Trophoblast cell (in vitro differentiated cells and primary cell): ENCODE data around the gene PARVB.

Source experiments
- DNase-seq, 2 donors: peaks; one replicate each; pipeline ENCODE4 v3.0.0-alpha.2; 2016
- H2AFZ ChIP-seq: 2 replicates; pipeline ENCODE4 v1.6.1; 2013; ENCODE audit warnings: low read length, moderate library complexity, mild to moderate bottlenecking; ENCODE audit not compliant: insufficient read depth, poor library complexity
- H2AK5ac ChIP-seq: 2 replicates; pipeline ENCODE4 v1.6.1; 2013; ENCODE audit warnings: mild to moderate bottlenecking, low read length
- H2BK120ac ChIP-seq: 2 replicates; pipeline ENCODE4 v1.6.1; 2013; ENCODE audit warnings: low read length, mild to moderate bottlenecking, moderate library complexity; ENCODE audit not compliant: insufficient read depth, poor library complexity
- H2BK12ac ChIP-seq: 2 replicates; pipeline ENCODE4 v1.6.1; 2013; ENCODE audit warnings: mild to moderate bottlenecking, low read length, moderate library complexity
- H2BK5ac ChIP-seq: 2 replicates; pipeline ENCODE4 v1.6.1; 2013; ENCODE audit warnings: low read length, low read depth, moderate library complexity, mild to moderate bottlenecking; ENCODE audit not compliant: poor library complexity
- H3K14ac ChIP-seq: 2 replicates; pipeline ENCODE4 v1.6.1; 2013; ENCODE audit warnings: mild to moderate bottlenecking, low read length
- H3K18ac ChIP-seq: 2 replicates; pipeline ENCODE4 v1.6.1; 2013; ENCODE audit warnings: mild to moderate bottlenecking, low read length
- H3K23ac ChIP-seq: 2 replicates; pipeline ENCODE4 v1.6.1; 2013; ENCODE audit warnings: low read length
- H3K27ac ChIP-seq: 2 replicates; pipeline ENCODE4 v1.5.1; 2013; ENCODE audit warnings: low read depth, mild to moderate bottlenecking, inconsistent platforms, low read length, moderate library complexity
- H3K27me3 ChIP-seq: 2 replicates; pipeline ENCODE4 v1.6.1; 2013; ENCODE audit warnings: inconsistent platforms, mild to moderate bottlenecking, low read length, moderate library complexity; ENCODE audit not compliant: insufficient read depth
- H3K36me3 ChIP-seq, 2 experiments: 1 replicate in 1 of 2; 2 replicates in 1 of 2; pipeline ENCODE4 v1.6.1; 2013; ENCODE audit warnings: low read length in 2 of 2, mild to moderate bottlenecking in 2 of 2, moderate library complexity in 1 of 2; ENCODE audit not compliant: insufficient read depth in 2 of 2, control insufficient read depth in 1 of 2
- H3K4ac ChIP-seq: 2 replicates; pipeline ENCODE4 v1.6.1; 2013; ENCODE audit warnings: low read depth, mild to moderate bottlenecking, low read length, moderate library complexity
- H3K4me1 ChIP-seq, 2 experiments: 1 replicate in 1 of 2; 2 replicates in 1 of 2; pipeline ENCODE4 v1.6.1; 2013; ENCODE audit warnings: low read length in 2 of 2, mild to moderate bottlenecking in 2 of 2, moderate library complexity in 1 of 2; ENCODE audit not compliant: insufficient read depth in 2 of 2, control insufficient read depth in 1 of 2
- H3K4me2 ChIP-seq: 2 replicates; pipeline ENCODE4 v1.6.1; 2013; ENCODE audit warnings: inconsistent platforms, mild to moderate bottlenecking, low read length, moderate library complexity
- H3K4me3 ChIP-seq: 2 replicates; pipeline ENCODE4 v1.5.1; 2013; ENCODE audit warnings: mild to moderate bottlenecking, low read depth, low read length, inconsistent platforms
- H3K79me1 ChIP-seq: one replicate; pipeline ENCODE4 v1.6.1; 2013; ENCODE audit warnings: low read length
- H3K79me2 ChIP-seq: 2 replicates; pipeline ENCODE4 v1.6.1; 2013; ENCODE audit warnings: low read length, mild to moderate bottlenecking; ENCODE audit not compliant: control insufficient read depth, insufficient read depth, poor library complexity
- H3K9ac ChIP-seq: 2 replicates; pipeline ENCODE4 v1.6.1; 2013; ENCODE audit warnings: mild to moderate bottlenecking, low read length
- H3K9me3 ChIP-seq: 2 replicates; pipeline ENCODE4 v1.6.1; 2013; ENCODE audit warnings: low read depth, mild to moderate bottlenecking, control low read depth, inconsistent platforms, low read length; ENCODE audit not compliant: insufficient read depth
- H4K12ac ChIP-seq: 2 replicates; pipeline ENCODE4 v1.6.1; 2013; ENCODE audit warnings: low read depth, mild to moderate bottlenecking, low read length, moderate library complexity
- H4K8ac ChIP-seq: 2 replicates; pipeline ENCODE4 v1.6.1; 2013; ENCODE audit warnings: low read depth, mild to moderate bottlenecking, low read length, moderate library complexity
- H4K91ac ChIP-seq: one replicate; pipeline ENCODE4 v1.6.1; 2013; ENCODE audit warnings: low read depth, mild to moderate bottlenecking, low read length, moderate library complexity
- WGBS: extraction: QIAGEN DNeasy Blood & Tissue Kit; methylation state at CpG from one replicate; pipeline ENCODE4 v1.1.7; 2013; ENCODE audit warnings: missing lambda C conversion rate; ENCODE audit not compliant: insufficient read length, insufficient coverage; ENCODE audit errors: extremely low coverage; 5-methylcytosine and 5-hydroxymethylcytosine counted together

The PARVB gene

GRCh38 chr22:44204739-44205515 lies 180.8 kb downstream of the PARVB start:
- Histone ChIP-seq H3K79me2 (no peaks in the 10 kb centered on the region), H3K18ac (no peak overlapping the region), H2BK120ac (no peak overlapping the region), H3K23ac (no peak overlapping the region), H2AK5ac (no peak overlapping the region), H3K14ac (no peak overlapping the region), H4K8ac (no peak overlapping the region), H3K9ac (no peak overlapping the region), H3K9me3 (no peaks in the 10 kb centered on the region), H2BK12ac (no peak overlapping the region), H4K12ac (no peak overlapping the region), H2AFZ (no peak overlapping the region), H3K4ac (no peak overlapping the region), H3K36me3 (no peaks in the 10 kb centered on the region), H3K4me2 (no peak overlapping the region), H3K4me1 (no peaks in the 10 kb centered on the region), H3K79me1 (no peaks in the 10 kb centered on the region), H2BK5ac (no peak overlapping the region), H3K27ac (no peak overlapping the region), H3K27me3 (no peaks in the 10 kb centered on the region), H3K4me3 (no peak overlapping the region), H4K91ac (no peak overlapping the region)
- no peak for DNase-seq
- no CpG with 5 or more reads among the region's 16 CpGs for WGBS

DNA sequence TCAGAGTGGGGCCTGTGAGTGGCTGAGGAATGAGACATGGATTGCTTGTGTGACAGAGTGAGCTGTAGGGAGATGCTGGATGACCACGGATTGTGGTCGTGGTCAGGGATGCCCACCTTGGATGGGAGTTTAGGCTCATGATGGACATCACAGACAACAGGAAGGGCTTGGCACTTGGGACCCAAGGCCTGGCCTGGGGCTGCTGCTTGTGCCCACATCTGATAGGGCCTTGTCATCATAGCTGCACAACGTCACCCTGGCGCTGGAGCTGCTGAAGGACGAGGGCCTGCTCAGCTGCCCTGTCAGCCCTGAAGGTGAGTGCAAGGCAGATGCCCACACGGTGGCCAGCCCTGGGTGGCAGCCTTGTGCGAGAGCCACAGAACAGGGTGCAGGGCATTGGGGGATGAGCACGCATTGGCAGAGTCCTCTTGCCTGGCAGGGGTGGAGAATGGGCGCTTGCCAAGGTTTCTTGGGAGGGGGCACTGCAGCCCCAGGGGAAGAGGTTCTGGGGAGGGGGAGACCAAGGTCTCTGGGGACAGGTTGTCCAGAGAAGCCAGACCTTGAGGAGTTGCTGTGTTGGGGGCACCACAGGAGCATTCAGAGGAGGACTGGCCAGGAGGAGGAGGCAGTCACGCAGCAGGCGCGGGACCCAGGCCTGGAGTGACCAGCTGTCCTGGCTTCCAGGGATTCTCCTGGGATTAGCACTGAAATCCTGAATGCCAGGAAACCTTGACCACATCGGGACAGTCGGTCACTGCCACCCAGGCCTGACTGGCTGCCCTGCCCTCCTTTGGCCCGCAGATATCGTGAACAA lies 181.6 kb downstream of the PARVB start:
- H3K4me1 ChIP-seq = no peaks in the 10 kb centered on the region
- H3K79me2 ChIP-seq = no peaks in the 10 kb centered on the region
- H3K14ac ChIP-seq = no peak overlapping the region
- no peak overlapping the region for H2AFZ ChIP-seq
- H2BK12ac ChIP-seq = no peak overlapping the region
- no peak overlapping the region for H3K4me3 ChIP-seq
- H2BK5ac ChIP-seq = no peak overlapping the region
- no peak overlapping the region for H3K18ac ChIP-seq
- no peak overlapping the region for H2BK120ac ChIP-seq
- H3K9ac ChIP-seq = no peak overlapping the region
- H2AK5ac ChIP-seq = no peak overlapping the region
- H4K91ac ChIP-seq = no peak overlapping the region
- H3K27me3 ChIP-seq = no peaks in the 10 kb centered on the region
- no peak overlapping the region for H3K4me2 ChIP-seq
- H4K8ac ChIP-seq = no peak overlapping the region
- H3K9me3 ChIP-seq = no peaks in the 10 kb centered on the region
- no peaks in the 10 kb centered on the region for H3K79me1 ChIP-seq
- H3K4ac ChIP-seq = no peak overlapping the region
- H3K27ac ChIP-seq = no peak overlapping the region
- no CpG with 5 or more reads among the region's 16 CpGs for WGBS
- H4K12ac ChIP-seq = no peak overlapping the region
- no peaks in the 10 kb centered on the region for H3K36me3 ChIP-seq
- no peak for DNase-seq
- H3K23ac ChIP-seq = no peak overlapping the region

DNA sequence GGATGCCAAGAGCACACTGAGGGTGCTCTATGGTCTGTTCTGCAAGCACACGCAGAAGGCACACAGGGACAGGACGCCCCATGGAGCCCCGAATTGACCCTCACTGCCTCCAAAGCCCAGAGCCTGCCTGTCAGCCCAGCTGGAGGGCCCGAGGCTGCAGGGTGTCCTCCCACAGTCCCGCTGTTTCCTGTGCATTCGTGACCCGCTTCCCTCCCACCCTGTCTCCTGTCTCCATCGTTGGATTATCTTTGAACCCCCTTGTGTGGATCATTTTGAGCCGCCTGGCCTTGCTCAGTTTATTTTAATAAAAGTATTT lies 182.2 kb downstream of the PARVB start:
- no peak overlapping the region for H2BK120ac ChIP-seq
- H3K27me3 ChIP-seq = no peaks in the 10 kb centered on the region
- H4K12ac ChIP-seq = no peak overlapping the region
- H3K18ac ChIP-seq = no peak overlapping the region
- no peak overlapping the region for H2BK5ac ChIP-seq
- no peak overlapping the region for H2BK12ac ChIP-seq
- no peak overlapping the region for H3K4me2 ChIP-seq
- H2AK5ac ChIP-seq = no peak overlapping the region
- H3K23ac ChIP-seq = no peak overlapping the region
- no peak for DNase-seq
- H4K8ac ChIP-seq = no peak overlapping the region
- no peak overlapping the region for H3K27ac ChIP-seq
- H3K9me3 ChIP-seq = no peaks in the 10 kb centered on the region
- no peaks in the 10 kb centered on the region for H3K79me2 ChIP-seq
- no peaks in the 10 kb centered on the region for H3K36me3 ChIP-seq
- no peak overlapping the region for H3K9ac ChIP-seq
- H3K4ac ChIP-seq = no peak overlapping the region
- WGBS = no CpG with 5 or more reads among the region's 9 CpGs
- H3K4me1 ChIP-seq = no peaks in the 10 kb centered on the region
- no peak overlapping the region for H2AFZ ChIP-seq
- H4K91ac ChIP-seq = no peak overlapping the region
- H3K79me1 ChIP-seq = no peaks in the 10 kb centered on the region
- no peak overlapping the region for H3K4me3 ChIP-seq
- H3K14ac ChIP-seq = no peak overlapping the region

GRCh38 chr22:44206696-44207095 lies 182.6 kb downstream of the PARVB start:
- no peak for DNase-seq
- Histone ChIP-seq H3K18ac (no peak overlapping the region), H3K9ac (no peak overlapping the region), H2AK5ac (no peak overlapping the region), H3K4me1 (no peaks in the 10 kb centered on the region), H3K36me3 (no peaks in the 10 kb centered on the region), H3K79me2 (no peaks in the 10 kb centered on the region), H4K91ac (no peak overlapping the region), H3K79me1 (no peaks in the 10 kb centered on the region), H2AFZ (no peak overlapping the region), H3K4ac (no peak overlapping the region), H2BK5ac (no peak overlapping the region), H3K27me3 (no peaks in the 10 kb centered on the region), H3K27ac (no peak overlapping the region), H2BK120ac (no peak overlapping the region), H3K4me2 (no peak overlapping the region), H3K9me3 (no peaks in the 10 kb centered on the region), H2BK12ac (no peak overlapping the region), H3K23ac (no peak overlapping the region), H4K8ac (no peak overlapping the region), H3K4me3 (no peak overlapping the region), H4K12ac (no peak overlapping the region), H3K14ac (no peak overlapping the region)
- no CpG with 5 or more reads among the region's 8 CpGs for WGBS
